ENCODE results near the gene GSTO2.

The GSTO2 gene

GRCh38 chr10:104253106-104253505 is 15.9 kb upstream of the GSTO2 start:
- no peak overlapping the region for H3K4me3 ChIP-seq (ENCODE audit: low read depth, low read length)
- no peak for DNase-seq (ENCODE audit: low read depth, low spot score)
- no peak for TF ChIP-seq CTCF (IDR thresholded peaks at IDR 0.05; ENCODE audit: low read depth, low read length)
- in situ Hi-C loops (cut with HindIII; ENCODE audit: low sequenced_read_pairs) = no loop called here

DNA sequence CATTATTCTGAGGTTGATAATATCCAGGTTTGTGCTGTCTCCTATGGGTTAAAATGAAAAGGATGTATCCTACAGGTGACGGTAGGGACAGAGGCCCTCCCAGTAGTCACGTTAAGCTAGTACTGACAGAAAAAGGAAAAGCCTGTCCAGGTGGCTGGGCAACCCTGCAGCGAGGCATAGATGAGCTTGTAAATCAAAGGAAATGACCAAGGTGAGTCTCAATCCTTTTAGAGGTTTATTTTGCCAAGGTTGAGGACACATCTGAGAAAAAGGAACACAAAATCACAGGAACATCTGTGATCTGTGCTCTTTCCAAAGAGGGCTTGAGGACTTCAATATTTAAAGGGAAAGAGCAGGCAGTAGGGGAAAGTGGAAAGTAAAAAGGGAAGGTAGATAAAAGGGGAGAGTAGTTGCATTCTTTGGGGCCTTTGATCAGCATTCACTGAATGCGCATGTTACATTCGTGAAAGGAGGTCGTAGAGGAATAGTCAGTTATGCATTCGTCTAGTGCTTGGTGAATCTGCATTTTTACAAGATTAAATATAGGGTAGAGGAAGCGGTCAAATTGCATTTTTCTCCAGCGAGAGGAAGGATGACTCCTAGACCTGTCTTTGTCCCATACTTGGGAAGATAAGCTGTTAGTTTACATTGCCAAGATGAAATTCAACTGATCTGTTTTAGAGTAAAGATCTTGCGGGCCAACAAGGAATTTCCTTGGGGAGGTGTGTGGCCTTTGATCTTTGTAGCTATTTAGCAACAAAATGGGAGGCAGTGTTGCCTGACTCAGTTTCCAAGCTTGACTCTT is 15.2 kb upstream of the GSTO2 start:
- H3K4me3 ChIP-seq (ENCODE audit: low read depth, low read length) = peak overlapping the region; percentile 87
- TF ChIP-seq CTCF (IDR thresholded peaks at IDR 0.05; ENCODE audit: low read depth, low read length) = no peak
- DNase-seq (ENCODE audit: low read depth, low spot score) = no peak
- in situ Hi-C loops (cut with HindIII; ENCODE audit: low sequenced_read_pairs) = no loop called here

- TF ChIP-seq CTCF (IDR thresholded peaks at IDR 0.05; ENCODE audit: low read depth, low read length) = no peak
- DNase-seq (ENCODE audit: low read depth, low spot score) = peak; percentile 59
- H3K4me3 ChIP-seq (ENCODE audit: low read depth, low read length) = peak within 1 kb of the TSS; percentile 87
- in situ Hi-C loops (cut with HindIII; ENCODE audit: low sequenced_read_pairs) = no loop called here
Observed at GRCh38 chr10:104254493-104255310, 14.3 kb upstream of the GSTO2 start, which contains the start of gene GSTO1. TSS of gene GSTO1 (plus strand) at chr10:104254892. CDS start at chr10:104254929, 37 bp downstream.

DNA sequence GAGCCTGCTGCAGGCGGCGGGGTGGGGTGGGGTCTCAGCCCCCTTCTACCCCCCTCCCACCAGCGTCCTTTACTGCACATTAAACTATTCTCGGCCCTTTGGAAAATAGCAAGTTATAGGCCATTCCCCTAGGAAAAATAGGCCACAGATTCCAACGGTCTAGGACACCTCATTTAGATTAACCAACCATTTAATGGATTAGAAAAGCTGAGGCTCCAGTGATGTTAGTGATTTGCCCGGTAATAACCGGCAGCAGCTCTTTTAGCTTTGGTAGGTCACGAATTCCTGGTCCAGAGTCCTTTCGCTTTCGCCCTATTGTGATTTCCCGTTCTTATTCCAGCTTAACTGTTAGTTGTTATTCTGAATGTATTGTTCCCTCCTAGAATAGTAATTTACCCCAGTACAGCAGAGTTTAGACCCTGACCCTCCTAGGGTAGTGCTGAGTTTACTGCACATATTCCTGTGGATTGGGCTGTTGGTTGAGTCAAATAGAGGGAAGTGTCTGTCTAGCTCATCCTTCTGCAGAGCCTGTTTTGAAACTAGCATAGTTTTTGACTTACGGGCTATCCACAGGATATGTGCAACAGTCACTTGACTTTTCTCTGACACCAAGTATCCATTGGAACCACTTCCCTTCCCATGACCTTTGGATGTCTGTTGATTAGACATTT is 13.5 kb upstream of the GSTO2 start:
- in situ Hi-C loops (cut with HindIII; ENCODE audit: low sequenced_read_pairs) = no loop called here
- H3K4me3 ChIP-seq (ENCODE audit: low read depth, low read length) = peak overlapping the region; percentile 87
- DNase-seq (ENCODE audit: low read depth, low spot score) = peak; percentile 62
- no peak for TF ChIP-seq CTCF (IDR thresholded peaks at IDR 0.05; ENCODE audit: low read depth, low read length)

- peak; percentile 21 for DNase-seq (ENCODE audit: low read depth, low spot score)
- TF ChIP-seq CTCF (IDR thresholded peaks at IDR 0.05; ENCODE audit: low read depth, low read length) = no peak
- peak overlapping the region; percentile 87 for H3K4me3 ChIP-seq (ENCODE audit: low read depth, low read length)
- in situ Hi-C loops (cut with HindIII; ENCODE audit: low sequenced_read_pairs) = no loop called here
Observed at GRCh38 chr10:104256335-104256961, 12.5 kb upstream of the GSTO2 start.

DNA sequence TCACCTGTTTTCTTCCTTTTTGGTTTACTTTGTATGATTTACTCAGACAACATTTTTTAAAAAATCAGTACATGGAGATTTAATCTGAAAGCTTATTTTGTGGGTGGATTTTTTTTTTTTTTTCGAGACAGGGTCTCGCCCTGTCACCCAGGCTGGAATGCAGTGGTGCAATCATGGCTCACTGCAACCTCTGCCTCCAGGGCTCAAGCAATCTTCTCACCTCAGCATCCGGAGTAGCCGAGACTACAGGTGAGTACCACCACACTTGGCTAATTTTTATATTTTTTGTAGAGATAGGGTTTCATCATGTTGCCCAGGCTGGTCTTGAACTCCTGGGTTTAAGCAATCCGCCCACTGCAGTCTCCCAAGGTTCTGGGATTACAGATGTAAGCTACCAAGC is 11.7 kb upstream of the GSTO2 start:
- in situ Hi-C loops (cut with HindIII; ENCODE audit: low sequenced_read_pairs) = no loop called here
- no peak for DNase-seq (ENCODE audit: low read depth, low spot score)
- H3K4me3 ChIP-seq (ENCODE audit: low read depth, low read length) = no peak overlapping the region
- no peak for TF ChIP-seq CTCF (IDR thresholded peaks at IDR 0.05; ENCODE audit: low read depth, low read length)

Data from astrocyte of the spinal cord (primary cell).